ENCODE results near the gene PDE4D.
A peak's percentile ranks its signal among the peaks of the same experiment; 100 is the strongest.

DNA sequence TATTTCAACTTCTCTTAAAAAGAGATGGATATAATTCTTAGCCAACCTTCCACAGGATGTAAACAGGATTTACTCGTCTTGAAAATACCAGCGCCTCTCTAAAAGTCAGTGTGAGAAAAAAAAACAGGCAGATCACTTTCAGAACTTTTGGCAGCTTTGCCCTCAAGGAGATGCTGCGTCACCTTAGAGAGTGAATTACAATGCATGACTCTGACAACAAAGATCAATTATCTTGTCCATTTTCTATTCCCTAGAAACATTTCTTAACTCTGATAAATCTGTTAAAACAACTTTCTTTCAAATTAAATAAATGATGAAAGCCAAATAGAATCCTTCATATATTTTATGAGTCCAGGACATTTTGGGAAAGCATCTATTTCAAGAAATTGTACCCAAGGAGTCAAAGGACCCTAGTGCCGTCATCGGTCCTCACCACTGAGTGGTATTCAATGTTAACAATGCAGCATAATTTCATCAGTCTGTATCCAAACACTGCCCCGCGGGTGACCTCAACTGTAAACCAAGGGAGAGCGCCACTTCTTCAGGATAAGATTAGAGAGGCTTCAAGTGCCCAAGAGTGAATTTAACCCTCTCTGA lies 536.0 kb downstream of the PDE4D start:
- TF ChIP-seq ZNF384 (IDR thresholded peaks at IDR 0.05) (peak; percentile 55; the same call in 1 of the 2 replicates), ARNT (IDR thresholded peaks at IDR 0.05) (no peak), NFRKB (IDR thresholded peaks at IDR 0.05) (no peak), FOXK2 (IDR thresholded peaks at IDR 0.05) (no peak), FOXM1 (IDR thresholded peaks at IDR 0.05; ENCODE audit: borderline replicate concordance) (no peak), TARDBP (IDR thresholded peaks at IDR 0.05) (no peak)

Measured in HEK293T (cell line).